Measurements from ENCODE around the gene UAP1. TPM values are rescaled to one million over a fixed set of nuclear protein-coding genes. Genes with fewer than 3 reads are reported as not detected.

The UAP1 gene
- total RNA-seq, 1 donor from 2014 or later = 132 TPM

DNA sequence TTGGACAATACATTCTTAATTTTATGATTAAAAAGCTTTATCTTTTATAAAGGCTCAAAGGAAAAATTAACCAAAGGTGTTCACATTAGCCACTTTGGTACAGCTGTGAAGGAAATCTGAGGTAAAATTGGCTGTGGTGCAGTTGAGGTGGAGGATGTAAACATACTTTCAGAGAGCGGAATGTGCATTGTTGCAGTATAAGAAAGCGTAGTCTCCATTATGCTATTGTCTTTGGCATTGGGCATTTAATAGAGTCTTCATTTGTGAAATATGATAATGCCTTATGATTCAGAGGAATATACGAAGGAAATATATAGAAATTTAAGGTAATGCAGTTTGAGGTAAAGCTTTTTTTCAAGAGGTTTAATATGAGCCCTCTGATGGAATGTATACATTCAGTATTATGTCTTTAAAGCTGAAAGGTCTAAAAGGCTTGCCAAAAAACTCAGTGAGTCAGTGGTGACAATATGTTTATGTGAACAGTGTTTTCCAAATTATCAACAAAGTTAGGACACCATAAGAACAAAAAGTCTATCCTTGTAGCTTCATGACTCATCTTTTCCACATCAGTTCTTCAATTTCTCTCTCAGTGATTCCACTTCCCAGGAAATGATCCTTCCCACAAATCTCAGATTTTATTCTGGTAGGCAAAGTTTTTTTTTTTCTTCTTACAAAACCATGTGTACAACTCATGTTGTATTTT is 43.9 kb downstream of the UAP1 start:
- no peaks in the 10 kb centered on the region for H3K27me3 ChIP-seq (ENCODE audit: control insufficient read depth, insufficient read depth, low read length)
- H3K36me3 ChIP-seq (ENCODE audit: control insufficient read depth, insufficient read depth, low read length) = peaks cover 2% of the 10 kb centered on the region
- TF ChIP-seq, protein P1, sequence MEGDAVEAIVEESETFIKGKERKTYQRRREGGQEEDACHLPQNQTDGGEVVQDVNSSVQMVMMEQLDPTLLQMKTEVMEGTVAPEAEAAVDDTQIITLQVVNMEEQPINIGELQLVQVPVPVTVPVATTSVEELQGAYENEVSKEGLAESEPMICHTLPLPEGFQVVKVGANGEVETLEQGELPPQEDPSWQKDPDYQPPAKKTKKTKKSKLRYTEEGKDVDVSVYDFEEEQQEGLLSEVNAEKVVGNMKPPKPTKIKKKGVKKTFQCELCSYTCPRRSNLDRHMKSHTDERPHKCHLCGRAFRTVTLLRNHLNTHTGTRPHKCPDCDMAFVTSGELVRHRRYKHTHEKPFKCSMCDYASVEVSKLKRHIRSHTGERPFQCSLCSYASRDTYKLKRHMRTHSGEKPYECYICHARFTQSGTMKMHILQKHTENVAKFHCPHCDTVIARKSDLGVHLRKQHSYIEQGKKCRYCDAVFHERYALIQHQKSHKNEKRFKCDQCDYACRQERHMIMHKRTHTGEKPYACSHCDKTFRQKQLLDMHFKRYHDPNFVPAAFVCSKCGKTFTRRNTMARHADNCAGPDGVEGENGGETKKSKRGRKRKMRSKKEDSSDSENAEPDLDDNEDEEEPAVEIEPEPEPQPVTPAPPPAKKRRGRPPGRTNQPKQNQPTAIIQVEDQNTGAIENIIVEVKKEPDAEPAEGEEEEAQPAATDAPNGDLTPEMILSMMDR (IDR thresholded peaks at IDR 0.05; ENCODE audit: insufficient read depth, low read length, severe bottlenecking) = no peak
- DNase-seq (ENCODE audit: low read depth) (peak; percentile 95), FAIRE-seq (no peak)
- no peak overlapping the region for H3K4me3 ChIP-seq (ENCODE audit: low read depth, low read length)

DNA sequence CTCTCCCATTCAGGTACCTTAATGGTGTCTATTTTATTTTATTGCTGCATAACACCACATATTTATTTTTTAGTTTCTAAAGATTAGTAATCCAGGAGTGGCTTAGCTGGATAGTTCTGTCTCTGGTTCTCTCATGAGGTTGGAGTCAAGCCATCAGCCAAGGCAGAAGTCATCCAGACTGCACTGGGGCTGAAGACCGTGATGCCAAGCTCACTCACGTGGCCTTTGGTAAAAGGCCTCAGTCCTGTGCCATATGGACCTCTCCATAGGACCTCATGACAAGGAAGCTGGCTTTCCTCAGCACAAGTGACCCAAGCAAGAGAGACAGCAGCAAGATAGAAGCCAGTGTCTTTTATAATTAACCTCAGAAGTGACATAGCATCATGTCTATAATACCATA is 47.8 kb downstream of the UAP1 start:
- Histone ChIP-seq H3K36me3 (ENCODE audit: control insufficient read depth, insufficient read depth, low read length) (no peaks in the 10 kb centered on the region), H3K27me3 (ENCODE audit: control insufficient read depth, insufficient read depth, low read length) (no peaks in the 10 kb centered on the region), H3K4me3 (ENCODE audit: low read depth, low read length) (no peak overlapping the region)
- TF ChIP-seq, protein P1 (IDR thresholded peaks at IDR 0.05; ENCODE audit: insufficient read depth, low read length, severe bottlenecking) = no peak
- no peak for DNase-seq (ENCODE audit: low read depth)
- FAIRE-seq = no peak

DNA sequence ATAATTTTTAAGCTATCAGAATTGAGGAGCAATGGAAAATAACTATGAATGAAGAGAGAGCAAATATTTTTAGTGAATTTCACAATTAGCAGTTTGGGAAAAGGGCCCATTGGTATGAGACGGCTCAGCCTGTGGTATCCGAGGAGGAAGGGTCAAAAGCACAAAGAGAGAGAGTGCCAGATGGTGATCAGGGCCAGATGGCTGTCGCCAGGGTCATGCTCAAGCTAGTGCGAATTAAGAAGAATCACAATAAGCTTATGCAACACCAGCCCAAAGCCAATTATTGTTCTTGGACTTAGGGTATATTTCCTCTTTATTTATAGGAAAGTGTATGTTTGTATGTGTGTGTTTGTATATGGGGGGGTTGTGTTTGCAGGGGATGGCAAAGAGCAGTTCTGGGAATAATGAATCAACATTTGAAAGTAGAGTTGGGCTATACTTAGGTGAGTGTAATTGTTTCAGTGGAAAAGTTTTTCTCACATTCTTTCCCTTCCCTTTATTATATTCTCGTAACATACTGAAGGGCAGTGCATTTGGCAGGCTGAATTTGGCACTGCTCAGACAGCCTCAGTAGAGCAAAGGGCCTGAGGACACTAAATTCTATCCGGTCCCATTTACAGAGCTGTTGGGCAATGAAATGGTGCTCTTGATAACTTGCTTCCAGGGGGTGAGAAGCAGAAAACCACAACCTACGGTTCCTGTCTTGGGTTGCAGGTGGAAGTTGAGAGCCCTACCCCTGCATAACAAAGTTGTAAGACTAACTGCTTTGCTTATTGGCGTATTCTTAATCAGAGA is 51.3 kb downstream of the UAP1 start:
- Histone ChIP-seq H3K36me3 (ENCODE audit: control insufficient read depth, insufficient read depth, low read length) (no peaks in the 10 kb centered on the region), H3K27me3 (ENCODE audit: control insufficient read depth, insufficient read depth, low read length) (no peaks in the 10 kb centered on the region), H3K4me3 (ENCODE audit: low read depth, low read length) (no peak overlapping the region)
- no peak for FAIRE-seq
- DNase-seq (ENCODE audit: low read depth) = no peak
- TF ChIP-seq, protein P1 (IDR thresholded peaks at IDR 0.05; ENCODE audit: insufficient read depth, low read length, severe bottlenecking) = no peak

DNA sequence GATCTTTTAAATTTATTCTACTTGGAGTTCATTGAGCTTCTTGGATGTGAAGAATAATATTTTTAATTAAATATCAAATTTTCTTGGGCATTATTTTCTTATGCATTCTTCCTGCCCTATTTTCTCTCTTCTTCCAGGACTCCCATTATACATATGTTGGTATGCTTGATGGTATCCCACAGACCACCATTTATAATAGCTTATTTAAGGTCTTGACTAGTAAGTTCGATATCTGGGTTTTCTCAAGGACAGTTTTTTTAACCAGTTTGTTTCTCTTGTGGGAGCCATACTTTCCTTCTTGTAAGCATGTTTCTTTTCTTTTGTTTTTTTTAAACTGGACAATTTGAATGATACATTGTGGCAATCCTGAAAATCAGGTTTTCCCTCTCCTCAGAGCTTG is 55.3 kb downstream of the UAP1 start:
- DNase-seq (ENCODE audit: low read depth) = no peak
- H3K4me3 ChIP-seq (ENCODE audit: low read depth, low read length) = no peak overlapping the region
- no peaks in the 10 kb centered on the region for H3K27me3 ChIP-seq (ENCODE audit: control insufficient read depth, insufficient read depth, low read length)
- no peaks in the 10 kb centered on the region for H3K36me3 ChIP-seq (ENCODE audit: control insufficient read depth, insufficient read depth, low read length)
- no peak for FAIRE-seq
- TF ChIP-seq, protein P1 (IDR thresholded peaks at IDR 0.05; ENCODE audit: insufficient read depth, low read length, severe bottlenecking) = no peak

DNA sequence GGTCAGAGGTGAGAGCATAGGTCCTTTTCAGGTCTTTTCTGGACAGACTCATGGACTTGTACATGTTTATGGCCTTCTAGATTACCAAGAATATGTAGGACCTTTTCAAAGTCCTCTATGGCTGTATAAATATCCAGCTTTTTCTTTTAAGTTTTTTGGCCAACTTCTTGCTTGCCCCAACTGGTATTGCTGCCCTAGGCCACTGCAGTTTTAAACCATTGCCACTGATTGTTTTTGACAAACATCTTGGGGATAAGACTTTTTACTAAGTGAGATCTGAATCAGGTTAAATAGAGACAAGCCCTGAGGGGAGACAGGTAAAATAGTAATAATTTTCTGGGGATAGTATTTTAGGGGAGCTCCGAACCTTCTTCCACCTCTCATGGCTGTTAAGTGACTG is 56.0 kb downstream of the UAP1 start:
- no peaks in the 10 kb centered on the region for H3K27me3 ChIP-seq (ENCODE audit: control insufficient read depth, insufficient read depth, low read length)
- H3K4me3 ChIP-seq (ENCODE audit: low read depth, low read length) = no peak overlapping the region
- no peak for FAIRE-seq
- TF ChIP-seq, protein P1 (IDR thresholded peaks at IDR 0.05; ENCODE audit: insufficient read depth, low read length, severe bottlenecking) = no peak
- DNase-seq (ENCODE audit: low read depth) = no peak
- H3K36me3 ChIP-seq (ENCODE audit: control insufficient read depth, insufficient read depth, low read length) = no peaks in the 10 kb centered on the region
